HG02642 (cell line): ENCODE results near the gene RITA1.
"Not testable (repeated sequence)": the region's sequence is repeated elsewhere in the genome, so short reads cannot be mapped to it uniquely, and the experiment has no call there.

Experiments
- ATAC-seq: cut with Tn5 transposase; IDR thresholded peaks from one replicate; pipeline ENCODE4 v1.9.1; 2021; ENCODE audit warnings: mild to moderate bottlenecking; ENCODE audit not compliant: unreplicated experiment, poor library complexity

Gene RITA1

GRCh38 chr12:113200021-113200797 lies 14.7 kb downstream of the RITA1 start:
- ATAC-seq = no peak

- ATAC-seq = no peak
These were observed 16.0 kb downstream of the RITA1 start for GRCh38 chr12:113201187-113202177.

GRCh38 chr12:113202300-113203075 lies 17.0 kb downstream of the RITA1 start:
- ATAC-seq = no peak

- ATAC-seq = no peak
These were observed 18.6 kb downstream of the RITA1 start for GRCh38 chr12:113203852-113204760.

- ATAC-seq = no peak
These were observed 19.3 kb downstream of the RITA1 start for GRCh38 chr12:113204804-113205203.

GRCh38 chr12:113206802-113207201 lies 21.3 kb downstream of the RITA1 start:
- ATAC-seq = not testable (repeated sequence)

GRCh38 chr12:113207613-113208040 lies 22.1 kb downstream of the RITA1 start:
- no peak for ATAC-seq

GRCh38 chr12:113208041-113208934 lies 22.8 kb downstream of the RITA1 start:
- peak; percentile 76 for ATAC-seq

GRCh38 chr12:113211160-113211559 lies 25.6 kb downstream of the RITA1 start:
- ATAC-seq = no peak

- ATAC-seq = no peak
These were observed 29.4 kb downstream of the RITA1 start for GRCh38 chr12:113214895-113215400.

- ATAC-seq = no peak
These were observed 30.5 kb downstream of the RITA1 start for GRCh38 chr12:113216027-113216426.

- ATAC-seq = no peak
These were observed 35.2 kb downstream of the RITA1 start for GRCh38 chr12:113220593-113221180.

- ATAC-seq = peak; percentile 93
These were observed 35.9 kb downstream of the RITA1 start, which contains the start of gene TPCN1 for GRCh38 chr12:113221181-113221996. TPCN1 (plus strand) TSS chr12:113221464; CDS start chr12:113226853, 5,389 bp downstream.

- no peak for ATAC-seq
These were observed 36.6 kb downstream of the RITA1 start for GRCh38 chr12:113221997-113222729.

GRCh38 chr12:113222730-113223531 lies 37.4 kb downstream of the RITA1 start:
- ATAC-seq = no peak
